CD4-positive, alpha-beta T cell treated with Interleukin-4 for 1 hour (primary cell): ENCODE results near the gene FOSL2.

Experiments
- DNase-seq, 2 donors: peaks; one replicate each; pipeline ENCODE4 v3.0.0-alpha.2; 2020 to 2022

Gene FOSL2

GRCh38 chr2:28392297-28393113 is at the start of gene FOSL2:
Gene FOSL2, plus strand, starts transcription at chr2:28392858. Its CDS starts 863 bp downstream, at chr2:28393721.
- DNase-seq, result peak; percentile 97 to 98

GRCh38 chr2:28343184-28343942 is 49.3 kb upstream of the FOSL2 start:
- no peak for DNase-seq

DNA sequence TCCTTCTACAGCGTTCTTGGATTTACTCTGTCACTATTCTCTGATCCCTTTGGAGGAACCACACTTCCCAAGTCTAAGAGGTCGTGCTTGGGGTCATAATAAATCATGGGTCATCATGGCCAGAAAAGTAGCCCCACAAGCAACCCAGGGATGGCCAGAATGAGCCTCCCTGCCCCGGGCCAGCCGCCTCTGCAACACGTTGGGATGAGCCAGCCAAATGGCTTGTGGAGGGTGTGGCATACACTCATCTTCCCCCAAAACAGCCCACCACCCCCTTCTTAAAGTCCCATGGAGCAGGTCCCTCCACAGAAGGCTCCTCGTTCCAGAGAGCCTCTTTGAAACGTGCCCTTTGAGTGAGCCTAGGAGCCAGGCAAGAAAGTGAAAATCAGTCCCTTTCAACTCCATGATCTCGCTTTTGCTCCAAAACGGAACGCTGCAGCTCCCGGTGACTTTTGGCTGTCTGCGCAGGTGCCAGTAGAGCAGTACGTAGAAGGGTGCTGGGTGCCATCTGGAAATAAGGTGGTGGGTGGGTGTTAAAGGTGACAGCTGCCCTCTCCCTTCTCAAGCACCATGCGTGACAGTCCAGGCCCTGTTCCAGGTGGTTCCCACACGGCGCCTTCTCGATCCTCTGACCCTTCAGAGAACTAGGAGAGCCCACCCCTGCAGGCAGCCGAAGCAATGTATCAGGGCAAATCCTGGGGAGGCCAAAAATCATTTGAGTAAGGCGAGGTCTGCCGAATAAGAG is 48.5 kb upstream of the FOSL2 start:
- no peak for DNase-seq

- no peak for DNase-seq
These were observed 47.8 kb upstream of the FOSL2 start for GRCh38 chr2:28344756-28345373.

DNA sequence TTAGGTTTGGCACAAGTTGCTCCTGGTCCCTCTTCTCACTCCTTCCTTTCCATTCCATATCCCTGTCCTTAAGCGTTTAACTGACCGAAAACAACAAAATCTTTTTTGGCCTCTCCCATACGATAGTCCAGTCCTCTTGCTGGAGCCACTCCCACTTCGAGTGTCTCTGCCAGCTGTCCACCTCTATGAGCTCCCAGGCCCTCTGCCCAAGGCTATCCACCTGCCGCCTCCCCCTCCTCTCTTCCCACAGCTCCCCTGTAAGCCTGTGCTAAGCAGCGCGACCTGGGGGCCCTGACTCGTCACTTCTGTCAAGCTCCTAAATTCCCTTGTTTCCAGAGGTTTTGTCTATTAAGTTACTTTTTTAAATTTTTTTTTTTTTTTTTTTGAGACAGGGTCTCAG is 47.0 kb upstream of the FOSL2 start:
- DNase-seq, result no peak

DNA sequence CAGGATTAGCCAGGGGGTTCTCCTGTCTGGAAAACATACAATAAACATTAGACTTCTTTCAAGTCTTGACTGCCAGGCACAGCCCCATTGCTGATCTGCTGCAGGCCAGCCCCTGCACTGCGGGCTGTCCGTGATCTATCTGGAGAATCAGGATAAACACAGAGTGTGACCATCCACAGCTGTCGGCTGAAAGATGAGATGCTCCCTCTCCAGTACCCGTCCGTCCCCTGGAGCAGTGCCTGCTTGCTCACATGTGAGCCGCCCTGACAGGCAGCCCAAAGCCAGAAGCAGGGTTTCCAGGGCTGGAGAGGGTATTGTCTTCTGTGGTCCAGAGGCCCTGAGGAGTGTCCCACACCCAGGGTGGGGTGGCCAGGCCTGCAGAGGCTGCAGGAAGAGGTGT is 46.1 kb upstream of the FOSL2 start:
- no peak for DNase-seq

- DNase-seq, result no peak
These were observed 45.5 kb upstream of the FOSL2 start for GRCh38 chr2:28347193-28347592.

- no peak for DNase-seq
These were observed 45.1 kb upstream of the FOSL2 start for GRCh38 chr2:28347596-28347995.

GRCh38 chr2:28348149-28348567 is 44.5 kb upstream of the FOSL2 start:
- peak; percentile 82 for DNase-seq

DNA sequence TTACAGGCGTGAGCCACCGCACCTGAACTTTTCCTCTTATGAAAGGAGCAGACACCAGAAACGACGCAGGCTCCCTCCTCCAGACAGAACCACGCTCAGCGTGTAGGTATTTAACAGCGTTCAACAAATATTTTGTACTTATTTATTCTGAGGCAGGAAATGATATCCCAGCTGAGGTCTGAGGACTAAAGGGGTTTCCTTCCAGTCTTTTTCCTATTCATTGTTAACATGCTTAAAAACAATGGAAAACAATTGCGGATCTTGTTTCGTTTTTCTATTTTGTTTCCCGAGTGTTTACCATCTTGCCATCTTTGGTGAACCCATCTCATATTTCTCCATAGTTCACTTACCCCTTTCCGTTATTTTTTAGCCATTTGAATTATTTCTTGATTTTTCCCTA is 43.7 kb upstream of the FOSL2 start:
- DNase-seq, result no peak

GRCh38 chr2:28349546-28350165 is 43.0 kb upstream of the FOSL2 start:
- no peak for DNase-seq

- DNase-seq, result no peak
These were observed 42.5 kb upstream of the FOSL2 start for GRCh38 chr2:28350196-28350595.

DNA sequence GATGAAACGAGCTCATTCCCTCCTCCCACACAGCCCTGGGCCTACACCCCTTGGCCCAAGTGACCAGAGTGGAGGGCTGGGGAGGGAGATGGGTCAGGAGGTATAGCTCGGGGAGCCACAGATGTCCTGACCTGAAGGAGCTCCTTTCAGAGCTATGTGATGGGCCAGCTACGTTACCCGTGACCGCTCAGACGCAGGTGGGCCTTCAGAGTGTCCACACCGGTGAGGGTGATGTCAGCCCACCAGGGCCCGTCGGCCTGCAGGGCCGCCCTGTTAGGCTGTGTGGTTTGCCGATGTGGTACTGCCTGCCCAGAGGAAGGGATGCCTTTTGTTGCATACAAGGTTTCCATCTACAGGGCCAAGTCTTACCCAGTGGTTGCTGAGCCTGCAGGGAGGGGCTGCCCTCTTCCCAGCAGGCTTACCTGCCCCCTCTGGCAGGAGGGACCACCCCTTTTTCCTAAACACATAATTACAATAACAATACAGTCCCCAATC is 41.8 kb upstream of the FOSL2 start:
- DNase-seq, result no peak

GRCh38 chr2:28351621-28352020 is 41.0 kb upstream of the FOSL2 start:
- DNase-seq, result no peak

GRCh38 chr2:28352104-28352503 is 40.6 kb upstream of the FOSL2 start:
- DNase-seq, result no peak

GRCh38 chr2:28352610-28353195 is 40.0 kb upstream of the FOSL2 start:
- no peak for DNase-seq

- DNase-seq, result no peak
These were observed 37.6 kb upstream of the FOSL2 start for GRCh38 chr2:28354920-28355520.

DNA sequence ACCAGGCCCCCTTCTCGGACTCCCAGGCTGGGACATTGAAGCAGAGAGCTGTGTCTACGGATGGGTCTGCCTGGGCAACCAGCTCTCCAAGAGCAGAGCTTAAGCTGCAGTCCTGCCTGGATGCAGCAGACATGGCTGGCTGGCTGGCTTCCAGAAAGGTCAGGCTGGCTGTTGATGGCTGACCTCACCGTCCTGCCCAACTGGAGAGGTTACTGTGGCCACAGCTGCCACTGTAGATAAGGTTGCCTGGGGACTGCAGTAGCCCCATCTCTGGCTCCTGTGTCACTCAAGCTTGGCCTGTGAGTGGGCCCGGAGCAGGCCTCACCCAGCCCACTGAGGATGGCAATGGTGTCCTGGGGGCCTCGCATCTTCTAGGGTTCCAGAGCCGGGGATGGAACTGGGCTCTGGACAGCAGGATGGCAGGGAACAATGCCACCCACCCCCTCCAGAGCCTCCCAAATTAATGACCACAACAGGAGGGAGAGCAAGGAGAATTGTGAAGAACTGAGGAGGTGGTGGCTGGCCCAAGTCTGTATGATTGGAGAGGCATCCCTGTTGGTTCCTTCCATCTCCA is 37.0 kb upstream of the FOSL2 start:
- DNase-seq, result no peak

DNA sequence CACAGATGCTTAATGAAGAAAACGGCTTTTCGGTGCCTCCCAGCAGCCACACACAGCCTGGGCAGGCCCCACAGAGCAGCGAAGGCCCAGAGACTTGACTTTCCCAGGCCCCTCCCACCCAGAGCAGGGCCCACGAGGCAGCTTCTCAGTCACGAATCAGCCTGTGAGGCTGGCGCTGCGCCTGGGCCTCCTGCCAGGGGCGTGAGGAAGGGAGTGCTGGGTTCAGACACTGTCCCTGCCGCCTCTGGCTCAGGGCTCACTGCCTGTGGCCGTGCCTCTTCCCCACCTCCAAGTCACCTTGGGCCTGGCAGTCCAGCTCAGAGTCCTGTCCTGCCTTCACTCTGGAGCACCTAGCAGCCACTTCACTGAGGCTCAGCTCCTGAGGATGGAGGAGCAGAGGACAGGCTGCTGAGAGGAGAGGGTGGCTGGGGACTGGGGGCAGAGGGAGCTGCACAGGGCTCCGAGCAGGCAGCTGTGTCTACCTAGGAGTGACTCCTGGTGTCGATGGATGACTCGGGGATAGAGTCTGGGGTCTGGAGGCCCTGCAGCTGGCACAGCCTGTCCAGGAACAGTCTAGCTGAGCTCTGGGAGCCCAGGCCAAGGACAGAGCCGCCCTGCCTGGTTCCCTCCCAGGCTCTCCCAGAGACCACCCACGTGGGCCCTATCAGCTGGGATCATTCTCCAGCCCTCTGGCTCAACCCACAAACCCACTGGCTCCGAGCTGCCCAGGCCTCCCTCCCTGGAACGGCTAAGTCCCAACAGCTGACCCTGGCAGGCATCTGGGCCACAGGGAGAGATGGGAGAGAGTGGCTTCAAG is 36.4 kb upstream of the FOSL2 start:
- peak; percentile 43 to 50 for DNase-seq

GRCh38 chr2:28357055-28357454 is 35.6 kb upstream of the FOSL2 start:
- DNase-seq, result no peak
